Measurements from ENCODE around the gene B4GALT2.

DNA sequence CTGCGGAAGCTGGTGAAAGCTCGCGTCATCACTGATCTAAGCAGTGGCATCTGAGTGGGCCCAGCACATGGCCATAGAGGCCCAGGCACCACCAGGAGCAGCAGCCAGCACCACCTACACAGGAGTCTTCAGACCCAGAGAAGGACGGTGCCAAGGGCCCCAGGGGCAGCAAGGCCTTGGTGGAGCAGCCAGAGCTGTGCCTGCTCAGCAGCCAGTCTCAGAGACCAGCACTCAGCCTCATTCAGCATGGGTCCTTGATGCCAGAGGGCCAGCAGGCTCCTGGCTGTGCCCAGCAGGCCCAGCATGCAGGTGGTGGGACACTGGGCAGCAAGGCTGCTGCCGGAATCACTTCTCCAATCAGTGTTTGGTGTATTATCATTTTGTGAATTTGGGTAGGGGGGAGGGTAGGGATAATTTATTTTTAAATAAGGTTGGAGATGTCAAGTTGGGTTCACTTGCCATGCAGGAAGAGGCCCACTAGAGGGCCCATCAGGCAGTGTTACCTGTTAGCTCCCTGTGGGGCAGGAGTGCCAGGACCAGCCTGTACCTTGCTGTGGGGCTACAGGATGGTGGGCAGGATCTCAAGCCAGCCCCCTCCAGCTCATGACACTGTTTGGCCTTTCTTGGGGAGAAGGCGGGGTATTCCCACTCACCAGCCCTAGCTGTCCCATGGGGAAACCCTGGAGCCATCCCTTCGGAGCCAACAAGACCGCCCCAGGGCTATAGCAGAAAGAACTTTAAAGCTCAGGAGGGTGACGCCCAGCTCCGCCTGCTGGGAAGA, 48.7 kb upstream of the B4GALT2 start:
- TF ChIP-seq EZH2 (IDR thresholded peaks at IDR 0.05) = no peak
- TF ChIP-seq RAD21 (IDR thresholded peaks at IDR 0.05; ENCODE audit: low read depth) = no peak
- TF ChIP-seq CEBPB (IDR thresholded peaks at IDR 0.05; ENCODE audit: low read depth) = no peak
- TF ChIP-seq, protein P1, sequence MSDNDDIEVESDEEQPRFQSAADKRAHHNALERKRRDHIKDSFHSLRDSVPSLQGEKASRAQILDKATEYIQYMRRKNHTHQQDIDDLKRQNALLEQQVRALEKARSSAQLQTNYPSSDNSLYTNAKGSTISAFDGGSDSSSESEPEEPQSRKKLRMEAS (IDR thresholded peaks at IDR 0.05) = no peak
- no peak for TF ChIP-seq SP1 (IDR thresholded peaks at IDR 0.05; ENCODE audit: low read depth)
- no peak for TF ChIP-seq SIN3A (IDR thresholded peaks at IDR 0.05; ENCODE audit: low read depth)

All from HCT116 (cell line).